Activated T-helper 1 cell treated with anti-CD3 and anti-CD28 coated beads, Interleukin-2, amount 50 U/mL, for 16 hours (primary cell): ENCODE measurements around the gene GDPD4.

Experiments
- DNase-seq, 2 donors: peaks; one replicate each; pipeline ENCODE4 v3.0.0-alpha.2; 2020; ENCODE audit warnings: low read depth in 1 of 2, low spot score in 1 of 2

The GDPD4 gene

GRCh38 chr11:77176996-77177395 lies 124.5 kb downstream of the GDPD4 start:
- DNase-seq = no peak

GRCh38 chr11:77175869-77176539 lies 125.5 kb downstream of the GDPD4 start:
- no peak for DNase-seq

- no peak for DNase-seq
Observed at GRCh38 chr11:77175021-77175842, 126.3 kb downstream of the GDPD4 start.

GRCh38 chr11:77174559-77174958 lies 126.9 kb downstream of the GDPD4 start:
- no peak for DNase-seq

- DNase-seq = no peak
Observed at GRCh38 chr11:77173494-77173893, 128.0 kb downstream of the GDPD4 start.

- DNase-seq = no peak
Observed at GRCh38 chr11:77172666-77172982, 128.9 kb downstream of the GDPD4 start.

- no peak for DNase-seq
Observed at GRCh38 chr11:77171885-77172665, 129.4 kb downstream of the GDPD4 start.

GRCh38 chr11:77171254-77171653 lies 130.2 kb downstream of the GDPD4 start:
- no peak for DNase-seq

- no peak for DNase-seq
Observed at GRCh38 chr11:77170107-77170506, 131.4 kb downstream of the GDPD4 start.

- DNase-seq = no peak
Observed at GRCh38 chr11:77167791-77168190, 133.7 kb downstream of the GDPD4 start.

- DNase-seq = no peak
Observed at GRCh38 chr11:77167111-77167626, 134.3 kb downstream of the GDPD4 start.
